Measurements from ENCODE around the gene UPK2.
"Not testable (repeated sequence)": the region's sequence is repeated elsewhere in the genome, so short reads cannot be mapped to it uniquely, and the experiment has no call there.

The UPK2 gene

DNA sequence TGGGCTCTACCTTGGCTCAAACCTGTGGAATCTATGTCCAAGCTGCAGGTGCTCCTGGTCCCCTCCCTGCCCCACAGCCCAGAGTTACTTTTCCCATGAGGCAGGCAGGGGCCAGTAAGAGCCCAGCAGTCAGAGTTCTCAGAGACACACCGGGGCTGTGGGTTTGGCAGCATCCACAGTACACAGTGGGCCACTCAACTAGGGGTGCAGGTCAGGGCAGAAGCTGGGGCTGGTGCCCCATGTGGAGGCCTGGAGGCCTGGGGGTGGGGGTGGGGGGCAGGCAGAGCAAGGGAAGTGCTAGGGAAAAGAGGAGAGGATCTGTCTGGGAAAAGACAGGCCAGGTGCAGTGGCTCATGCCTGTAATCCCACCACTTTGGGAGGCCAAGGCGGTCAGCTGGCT, 2.5 kb downstream of the UPK2 start:
- Histone ChIP-seq H3K14ac (ENCODE audit: low read length) (no peak overlapping the region), H2BK120ac (ENCODE audit: low read depth, low read length) (no peak overlapping the region), H3K27me3 (ENCODE audit: control insufficient read depth in 3 of 3, insufficient read depth in 3 of 3, low read depth in 1 of 3, low read length in 3 of 3) (peaks cover 0 to 51% (median 0%) of the 10 kb centered on the region in 3 experiments), H3K4ac (ENCODE audit: low read length) (no peak overlapping the region), H3K27ac (replicated peaks; ENCODE audit: low read length) (no peak overlapping the region), H2AFZ (ENCODE audit: low read length) (no peak overlapping the region), H2BK15ac (ENCODE audit: low read length) (no peak overlapping the region), H3K9ac (ENCODE audit: low read depth, low read length, poor library complexity) (no peak overlapping the region), H3K23ac (ENCODE audit: low read depth, low read length, poor library complexity) (no peak overlapping the region), H3K9me3 (replicated peaks in 1 of 2; ENCODE audit: control insufficient read depth in 2 of 2, insufficient read depth in 1 of 2, low read depth in 1 of 2, low read length in 2 of 2) (no peaks in the 10 kb centered on the region), H2BK5ac (ENCODE audit: low read length) (no peak overlapping the region), H3K4me1 (ENCODE audit: control insufficient read depth in 2 of 2, insufficient read depth in 1 of 2, low read depth in 1 of 2, low read length in 2 of 2) (peaks cover 1 to 4% of the 10 kb centered on the region in 2 donors), H4K8ac (ENCODE audit: low read depth, low read length) (no peak overlapping the region), H3K4me3 (ENCODE audit: low read length in 2 of 2) (no peak overlapping the region), H2AK5ac (ENCODE audit: low read depth, low read length) (no peak overlapping the region), H3K79me1 (ENCODE audit: low read depth, low read length) (no peaks in the 10 kb centered on the region), H3K36me3 (replicated peaks in 1 of 2; ENCODE audit: control insufficient read depth in 2 of 2, insufficient read depth in 2 of 2, low read length in 2 of 2) (no peaks in the 10 kb centered on the region), H3K18ac (ENCODE audit: low read length) (no peak overlapping the region), H3K4me2 (ENCODE audit: insufficient read depth, low read length, poor library complexity, severe bottlenecking) (no peak overlapping the region), H2BK12ac (ENCODE audit: low read length) (no peak overlapping the region), H4K91ac (ENCODE audit: low read depth, low read length, poor library complexity) (no peak overlapping the region)
- no CpG with 5 or more reads among the region's 2 CpGs for WGBS, 2 donors (ENCODE audit: extremely low coverage in 2 of 2, insufficient read length in 2 of 2, insufficient replicate concordance in 1 of 2)
- DNase-seq (ENCODE audit: low spot score), result no peak

DNA sequence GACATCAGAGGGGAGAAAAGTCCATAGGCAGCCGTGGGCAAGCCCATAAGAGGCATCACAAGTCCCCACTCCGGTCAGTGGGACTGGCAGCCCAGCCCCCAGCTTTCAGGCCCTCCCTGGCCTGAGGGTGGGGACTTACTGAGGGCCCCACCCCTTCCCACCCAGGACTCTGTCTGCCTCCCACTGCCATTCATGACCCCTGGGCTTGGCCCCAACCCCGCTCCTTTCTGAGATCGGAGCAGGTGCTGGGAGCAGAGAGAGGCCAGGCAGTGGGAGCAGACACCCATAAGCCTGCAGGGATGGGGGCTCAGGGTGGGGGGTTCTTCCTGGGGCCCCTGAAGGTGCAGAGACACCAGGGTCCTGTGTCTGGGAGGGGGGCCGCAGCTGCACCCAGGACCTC, 5.1 kb downstream of the UPK2 start:
- peaks cover 0 to 39% (median 0%) of the 10 kb centered on the region in 3 experiments for H3K27me3 ChIP-seq (ENCODE audit: control insufficient read depth in 3 of 3, insufficient read depth in 3 of 3, low read depth in 1 of 3, low read length in 3 of 3)
- WGBS, 2 donors (ENCODE audit: extremely low coverage in 2 of 2, insufficient read length in 2 of 2, insufficient replicate concordance in 1 of 2), result no CpG with 5 or more reads among the region's 5 CpGs
- H3K4me1 ChIP-seq (ENCODE audit: control insufficient read depth in 2 of 2, insufficient read depth in 1 of 2, low read depth in 1 of 2, low read length in 2 of 2), result peaks cover 0 to 1% of the 10 kb centered on the region in 2 donors
- no peak overlapping the region for H3K4me3 ChIP-seq (ENCODE audit: low read length in 2 of 2)
- H3K18ac ChIP-seq (ENCODE audit: low read length), result peak overlapping the region; percentile 38
- H3K4me2 ChIP-seq (ENCODE audit: insufficient read depth, low read length, poor library complexity, severe bottlenecking), result no peak overlapping the region
- H3K27ac ChIP-seq (replicated peaks; ENCODE audit: low read length), result no peak overlapping the region
- no peak overlapping the region for H3K23ac ChIP-seq (ENCODE audit: low read depth, low read length, poor library complexity)
- no peak for DNase-seq (ENCODE audit: low spot score)
- no peak overlapping the region for H2BK12ac ChIP-seq (ENCODE audit: low read length)
- no peak overlapping the region for H2AK5ac ChIP-seq (ENCODE audit: low read depth, low read length)
- H2AFZ ChIP-seq (ENCODE audit: low read length), result peak overlapping the region; percentile 75
- no peak overlapping the region for H2BK120ac ChIP-seq (ENCODE audit: low read depth, low read length)
- H4K8ac ChIP-seq (ENCODE audit: low read depth, low read length), result no peak overlapping the region
- no peaks in the 10 kb centered on the region for H3K36me3 ChIP-seq (replicated peaks in 1 of 2; ENCODE audit: control insufficient read depth in 2 of 2, insufficient read depth in 2 of 2, low read length in 2 of 2)
- no peak overlapping the region for H3K4ac ChIP-seq (ENCODE audit: low read length)
- H3K14ac ChIP-seq (ENCODE audit: low read length), result peak overlapping the region; percentile 56
- H3K9me3 ChIP-seq (replicated peaks in 1 of 2; ENCODE audit: control insufficient read depth in 2 of 2, insufficient read depth in 1 of 2, low read depth in 1 of 2, low read length in 2 of 2), result no peaks in the 10 kb centered on the region
- no peak overlapping the region for H2BK5ac ChIP-seq (ENCODE audit: low read length)
- no peaks in the 10 kb centered on the region for H3K79me1 ChIP-seq (ENCODE audit: low read depth, low read length)
- H4K91ac ChIP-seq (ENCODE audit: low read depth, low read length, poor library complexity), result no peak overlapping the region
- no peak overlapping the region for H2BK15ac ChIP-seq (ENCODE audit: low read length)
- H3K9ac ChIP-seq (ENCODE audit: low read depth, low read length, poor library complexity), result no peak overlapping the region

DNA sequence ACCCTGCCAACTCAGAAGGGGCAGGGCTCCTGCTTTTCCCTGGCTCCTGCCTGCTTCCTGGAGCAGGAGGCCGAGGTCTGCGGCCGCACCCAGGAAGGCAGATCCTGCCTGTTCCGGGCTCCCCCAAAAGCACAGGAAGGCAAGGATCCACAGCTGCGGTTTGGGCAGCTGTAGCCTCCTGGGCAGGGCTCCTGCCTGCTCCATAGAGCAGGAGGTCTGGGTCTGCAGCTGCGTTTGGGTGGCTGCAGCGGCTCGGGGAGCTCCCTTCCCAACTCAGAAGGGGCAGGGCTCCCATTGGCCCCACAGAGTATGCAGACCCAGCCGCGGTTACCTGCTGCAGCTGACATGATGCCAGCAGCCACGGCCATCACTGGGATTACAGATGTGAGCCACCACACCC, 5.5 kb downstream of the UPK2 start:
- no peak overlapping the region for H4K91ac ChIP-seq (ENCODE audit: low read depth, low read length, poor library complexity)
- H3K79me1 ChIP-seq (ENCODE audit: low read depth, low read length), result no peaks in the 10 kb centered on the region
- no peaks in the 10 kb centered on the region for H3K36me3 ChIP-seq (replicated peaks in 1 of 2; ENCODE audit: control insufficient read depth in 2 of 2, insufficient read depth in 2 of 2, low read length in 2 of 2)
- H3K18ac ChIP-seq (ENCODE audit: low read length), result peak overlapping the region; percentile 38
- H2AFZ ChIP-seq (ENCODE audit: low read length), result peak overlapping the region; percentile 75
- no peak overlapping the region for H3K9ac ChIP-seq (ENCODE audit: low read depth, low read length, poor library complexity)
- H2BK12ac ChIP-seq (ENCODE audit: low read length), result no peak overlapping the region
- H3K14ac ChIP-seq (ENCODE audit: low read length), result peak overlapping the region; percentile 56
- no peak overlapping the region for H3K4me3 ChIP-seq (ENCODE audit: low read length in 2 of 2)
- DNase-seq (ENCODE audit: low spot score), result no peak
- H3K27ac ChIP-seq (replicated peaks; ENCODE audit: low read length), result no peak overlapping the region
- no peaks in the 10 kb centered on the region for H3K4me1 ChIP-seq (ENCODE audit: control insufficient read depth in 2 of 2, insufficient read depth in 1 of 2, low read depth in 1 of 2, low read length in 2 of 2)
- H4K8ac ChIP-seq (ENCODE audit: low read depth, low read length), result no peak overlapping the region
- H3K9me3 ChIP-seq (replicated peaks in 1 of 2; ENCODE audit: control insufficient read depth in 2 of 2, insufficient read depth in 1 of 2, low read depth in 1 of 2, low read length in 2 of 2), result no peaks in the 10 kb centered on the region
- no peak overlapping the region for H3K23ac ChIP-seq (ENCODE audit: low read depth, low read length, poor library complexity)
- no peak overlapping the region for H2AK5ac ChIP-seq (ENCODE audit: low read depth, low read length)
- H2BK5ac ChIP-seq (ENCODE audit: low read length), result no peak overlapping the region
- whole genome bisulfite sequencing, 2 donors (ENCODE audit: extremely low coverage in 2 of 2, insufficient read length in 2 of 2, insufficient replicate concordance in 1 of 2), result no CpG with 5 or more reads among the region's 11 CpGs
- peaks cover 0 to 39% (median 0%) of the 10 kb centered on the region in 3 experiments for H3K27me3 ChIP-seq (ENCODE audit: control insufficient read depth in 3 of 3, insufficient read depth in 3 of 3, low read depth in 1 of 3, low read length in 3 of 3)
- H3K4ac ChIP-seq (ENCODE audit: low read length), result no peak overlapping the region
- H2BK15ac ChIP-seq (ENCODE audit: low read length), result no peak overlapping the region
- H2BK120ac ChIP-seq (ENCODE audit: low read depth, low read length), result no peak overlapping the region
- no peak overlapping the region for H3K4me2 ChIP-seq (ENCODE audit: insufficient read depth, low read length, poor library complexity, severe bottlenecking)

DNA sequence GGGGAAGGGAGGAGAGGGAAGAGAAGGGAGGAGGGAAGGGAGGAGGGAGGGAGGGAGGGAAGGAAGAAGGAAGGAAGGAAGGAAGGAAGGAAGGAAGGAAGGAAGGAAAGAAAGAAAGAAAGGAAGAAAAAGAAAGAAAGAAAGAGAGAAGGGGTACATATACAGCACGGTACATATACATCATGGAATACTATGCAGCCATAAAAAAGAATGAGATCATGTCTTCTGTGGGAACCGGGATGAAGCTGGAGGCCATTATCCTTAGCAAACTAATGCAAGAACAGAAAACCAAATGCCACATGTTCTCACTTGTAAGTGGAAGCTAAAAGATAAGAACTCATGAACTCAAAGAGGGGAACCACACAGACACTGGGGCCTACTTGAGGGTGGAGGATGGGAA, 13.4 kb downstream of the UPK2 start:
- H2AK5ac ChIP-seq (ENCODE audit: low read depth, low read length); H3K79me1 ChIP-seq (ENCODE audit: low read depth, low read length); H2BK15ac ChIP-seq (ENCODE audit: low read length); DNase-seq (ENCODE audit: low spot score); H3K18ac ChIP-seq (ENCODE audit: low read length); H3K14ac ChIP-seq (ENCODE audit: low read length); H3K4ac ChIP-seq (ENCODE audit: low read length); H3K9me3 ChIP-seq (replicated peaks in 1 of 2; ENCODE audit: control insufficient read depth in 2 of 2, insufficient read depth in 1 of 2, low read depth in 1 of 2, low read length in 2 of 2); H3K27ac ChIP-seq (replicated peaks; ENCODE audit: low read length); H3K4me3 ChIP-seq (ENCODE audit: low read length in 2 of 2); H4K91ac ChIP-seq (ENCODE audit: low read depth, low read length, poor library complexity); H3K4me2 ChIP-seq (ENCODE audit: insufficient read depth, low read length, poor library complexity, severe bottlenecking); H3K27me3 ChIP-seq (ENCODE audit: control insufficient read depth in 3 of 3, insufficient read depth in 3 of 3, low read depth in 1 of 3, low read length in 3 of 3); H3K9ac ChIP-seq (ENCODE audit: low read depth, low read length, poor library complexity); H3K36me3 ChIP-seq (replicated peaks in 1 of 2; ENCODE audit: control insufficient read depth in 2 of 2, insufficient read depth in 2 of 2, low read length in 2 of 2); H2BK5ac ChIP-seq (ENCODE audit: low read length); H2BK120ac ChIP-seq (ENCODE audit: low read depth, low read length); H3K4me1 ChIP-seq (ENCODE audit: control insufficient read depth in 2 of 2, insufficient read depth in 1 of 2, low read depth in 1 of 2, low read length in 2 of 2); H2AFZ ChIP-seq (ENCODE audit: low read length); H2BK12ac ChIP-seq (ENCODE audit: low read length); H4K8ac ChIP-seq (ENCODE audit: low read depth, low read length); H3K23ac ChIP-seq (ENCODE audit: low read depth, low read length, poor library complexity): not testable (repeated sequence)
- no CpG with 5 or more reads among the region's 2 CpGs for WGBS, 2 donors (ENCODE audit: extremely low coverage in 2 of 2, insufficient read length in 2 of 2, insufficient replicate concordance in 1 of 2)
